ENCODE measurements around the gene ARHGAP10. TPM values are rescaled to one million over a fixed set of nuclear protein-coding genes. Genes with fewer than 3 reads are reported as not detected.

ARHGAP10 gene
- total RNA-seq, 6 experiments from 2014 or later = 5.5 to 13.3 (median 10.4) TPM

GRCh38 chr4:147753047-147753446, 21.2 kb downstream of the ARHGAP10 start:
- Histone ChIP-seq H3K36me3 (no peaks in the 10 kb centered on the region), H3K9me3 (no peaks in the 10 kb centered on the region), H3K4me1 (no peaks in the 10 kb centered on the region), H3K4me3 (no peak overlapping the region), H3K27ac (no peak overlapping the region), H3K27me3 (no peaks in the 10 kb centered on the region)
- intact Hi-C loops (cut with DNase I) = no loop called here
- WGBS (ENCODE audit: insufficient coverage, low coverage, low lambda C conversion rate, missing lambda C conversion rate) = 77% methylated on average over 4 of the region's 4 CpGs
- ATAC-seq = no peak
- no peak for DNase-seq
- TF ChIP-seq POLR2A (IDR thresholded peaks at IDR 0.05) (no peak), CTCF (IDR thresholded peaks at IDR 0.05) (no peak)

GRCh38 chr4:147754037-147754445, 22.2 kb downstream of the ARHGAP10 start:
- DNase-seq = no peak
- H3K9me3 ChIP-seq = no peaks in the 10 kb centered on the region
- no peaks in the 10 kb centered on the region for H3K27me3 ChIP-seq
- no peak overlapping the region for H3K27ac ChIP-seq
- no peak overlapping the region for H3K4me3 ChIP-seq
- no peaks in the 10 kb centered on the region for H3K4me1 ChIP-seq
- ATAC-seq = no peak
- 58% methylated on average over 2 of the region's 3 CpGs for WGBS (ENCODE audit: insufficient coverage, low coverage, low lambda C conversion rate, missing lambda C conversion rate)
- intact Hi-C loops (cut with DNase I) = no loop called here
- H3K36me3 ChIP-seq = no peaks in the 10 kb centered on the region
- TF ChIP-seq CTCF (IDR thresholded peaks at IDR 0.05) (no peak), POLR2A (IDR thresholded peaks at IDR 0.05) (no peak)

GRCh38 chr4:147755561-147756295, 23.8 kb downstream of the ARHGAP10 start:
- WGBS (ENCODE audit: insufficient coverage, low coverage, low lambda C conversion rate, missing lambda C conversion rate) = 71% methylated on average over 3 of the region's 3 CpGs
- intact Hi-C loops (cut with DNase I) = no loop called here
- Histone ChIP-seq H3K4me1 (no peaks in the 10 kb centered on the region), H3K36me3 (no peaks in the 10 kb centered on the region), H3K27me3 (no peaks in the 10 kb centered on the region), H3K4me3 (no peak overlapping the region), H3K9me3 (no peaks in the 10 kb centered on the region), H3K27ac (no peak overlapping the region)
- DNase-seq = no peak
- peak in 2 of 4 donors; percentile 48 to 66 for ATAC-seq
- TF ChIP-seq POLR2A (IDR thresholded peaks at IDR 0.05) (no peak), CTCF (IDR thresholded peaks at IDR 0.05) (no peak)

GRCh38 chr4:147756417-147756816, 24.5 kb downstream of the ARHGAP10 start:
- no peak overlapping the region for H3K4me3 ChIP-seq
- no peaks in the 10 kb centered on the region for H3K27me3 ChIP-seq
- ATAC-seq = no peak
- no peaks in the 10 kb centered on the region for H3K36me3 ChIP-seq
- no peaks in the 10 kb centered on the region for H3K4me1 ChIP-seq
- DNase-seq = no peak
- intact Hi-C loops (cut with DNase I) = no loop called here
- WGBS (ENCODE audit: insufficient coverage, low coverage, low lambda C conversion rate, missing lambda C conversion rate) = 64% methylated on average over 1 of the region's 1 CpG
- H3K9me3 ChIP-seq = no peaks in the 10 kb centered on the region
- H3K27ac ChIP-seq = no peak overlapping the region
- TF ChIP-seq POLR2A (IDR thresholded peaks at IDR 0.05) (no peak), CTCF (IDR thresholded peaks at IDR 0.05) (no peak)

Data from right lobe of liver (tissue), 6 donors.